Activated naive CD4-positive, alpha-beta T cell treated with Interleukin-2 at 50 U/mL for 16 hours (primary cell): Measurements from ENCODE around the gene NRL.
"Not testable (repeated sequence)": the region's sequence is repeated elsewhere in the genome, so short reads cannot be mapped to it uniquely, and the experiment has no call there.

Source experiments
- DNase-seq: peaks from one replicate; pipeline ENCODE4 v3.0.0-alpha.2; 2020

The NRL gene

DNA sequence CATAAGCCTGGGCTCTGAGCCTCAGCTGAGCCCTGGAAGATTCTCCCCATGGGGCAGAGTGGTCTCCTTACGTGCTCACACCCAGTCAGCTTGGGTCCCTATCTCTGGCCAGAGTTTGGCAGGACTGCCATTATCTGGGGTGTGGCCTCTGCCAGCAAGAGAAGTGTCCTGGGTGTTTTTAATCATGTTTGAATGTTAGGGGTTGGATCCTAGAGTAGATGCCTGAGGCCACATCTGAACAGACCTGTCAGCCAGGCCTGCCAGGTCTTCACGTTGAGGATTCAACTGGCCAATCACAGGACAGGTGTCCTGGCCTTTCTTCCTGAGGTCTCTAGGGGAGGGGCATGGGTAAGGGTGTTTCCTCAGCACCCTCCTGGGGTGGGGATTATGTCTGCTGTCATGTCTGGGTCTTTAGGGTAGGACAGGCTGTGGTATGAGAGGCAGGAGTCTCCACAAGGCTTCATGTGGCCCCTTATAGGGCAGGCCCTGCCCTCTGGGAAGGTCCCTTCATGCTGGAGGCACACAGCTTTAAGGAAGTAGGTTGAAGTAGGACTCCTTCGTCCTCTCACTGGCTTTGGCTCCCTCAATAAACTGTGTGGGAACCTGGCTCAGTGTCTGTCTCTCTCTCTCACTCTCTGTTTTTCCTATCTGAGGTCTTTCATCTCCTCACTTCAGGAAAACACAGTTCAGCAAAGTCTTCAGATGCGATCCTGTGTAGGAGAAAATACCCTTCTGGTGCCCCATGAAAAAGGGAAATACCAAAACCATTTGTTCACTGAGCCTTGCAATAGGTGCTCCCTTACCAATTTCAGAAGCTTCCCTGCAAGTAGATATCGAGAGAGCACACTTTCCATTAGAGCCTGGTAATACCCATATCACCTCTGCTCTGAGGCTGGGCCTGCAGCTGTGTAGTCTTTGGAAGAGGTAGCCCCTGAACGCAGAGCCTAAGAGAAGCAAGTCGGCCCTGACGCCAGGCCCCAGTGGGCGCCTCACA lies 9.0 kb upstream of the NRL start:
- no peak for DNase-seq

DNA sequence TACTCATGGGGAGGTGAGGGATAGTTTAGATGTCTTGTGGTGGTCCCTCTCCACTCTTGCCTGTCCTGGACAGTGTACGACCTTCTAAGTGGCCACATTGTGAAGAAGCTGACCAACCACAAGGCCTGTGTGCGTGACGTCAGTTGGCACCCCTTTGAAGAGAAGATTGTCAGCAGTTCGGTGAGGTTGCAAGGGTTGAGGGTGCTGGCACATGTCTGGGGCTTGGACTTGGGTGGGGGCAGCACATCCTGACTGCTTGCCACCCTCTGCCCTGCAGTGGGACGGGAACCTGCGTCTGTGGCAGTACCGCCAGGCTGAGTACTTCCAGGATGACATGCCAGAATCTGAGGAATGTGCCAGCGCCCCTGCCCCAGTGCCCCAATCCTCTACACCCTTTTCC lies 8.1 kb upstream of the NRL start:
- no peak for DNase-seq

DNA sequence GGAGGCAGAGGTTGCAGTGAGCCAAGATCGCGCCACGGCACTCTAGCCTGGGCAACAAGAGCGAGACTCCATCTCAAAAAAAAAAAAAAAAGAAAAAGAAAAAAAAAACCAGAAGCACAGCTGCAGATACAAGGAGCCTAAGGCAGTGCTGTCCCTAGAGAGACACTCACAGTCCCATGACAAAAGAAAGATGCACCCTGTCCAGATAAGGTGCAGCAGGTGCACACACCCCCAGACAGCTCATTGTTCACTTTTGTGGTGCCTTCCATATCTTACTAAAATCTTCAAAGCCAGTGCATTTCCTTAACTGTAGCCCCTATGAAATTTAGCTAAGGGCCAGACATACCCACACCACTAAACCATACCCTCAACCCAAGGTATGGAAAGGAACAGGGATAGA lies 7.7 kb upstream of the NRL start:
- DNase-seq, result no peak

DNA sequence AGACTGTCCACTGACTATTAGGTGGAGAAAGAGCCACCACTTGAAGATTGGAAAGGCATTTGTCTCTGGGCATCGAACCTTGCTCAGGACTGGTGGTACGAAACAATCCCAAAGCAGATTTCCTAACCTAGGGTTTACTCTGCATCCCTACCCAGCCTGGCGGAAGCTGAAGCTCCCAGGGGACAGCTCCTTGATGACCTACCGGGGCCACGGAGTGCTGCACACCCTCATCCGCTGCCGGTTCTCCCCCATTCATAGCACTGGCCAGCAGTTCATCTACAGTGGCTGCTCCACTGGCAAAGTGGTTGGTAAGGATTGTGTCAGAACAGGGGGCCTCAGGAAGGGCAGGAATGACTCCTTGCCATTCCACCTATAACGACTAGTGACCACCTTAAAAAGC lies 6.5 kb upstream of the NRL start:
- no peak for DNase-seq

DNA sequence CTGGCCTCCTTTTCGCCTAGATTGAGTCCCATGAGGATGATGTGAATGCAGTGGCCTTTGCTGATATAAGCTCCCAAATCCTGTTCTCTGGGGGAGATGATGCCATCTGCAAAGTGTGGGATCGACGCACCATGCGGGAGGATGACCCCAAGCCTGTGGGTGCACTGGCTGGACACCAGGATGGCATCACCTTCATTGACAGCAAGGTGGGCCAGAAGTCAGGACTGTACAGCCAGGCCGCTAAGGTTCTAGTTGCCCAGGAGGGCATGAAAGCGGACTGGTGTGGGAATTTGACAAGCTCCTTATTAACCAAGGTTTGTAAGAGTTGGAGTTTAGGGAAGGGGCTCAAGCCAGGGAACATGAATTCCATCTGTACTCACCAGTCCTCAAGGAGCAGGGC lies 4.9 kb upstream of the NRL start:
- no peak for DNase-seq

DNA sequence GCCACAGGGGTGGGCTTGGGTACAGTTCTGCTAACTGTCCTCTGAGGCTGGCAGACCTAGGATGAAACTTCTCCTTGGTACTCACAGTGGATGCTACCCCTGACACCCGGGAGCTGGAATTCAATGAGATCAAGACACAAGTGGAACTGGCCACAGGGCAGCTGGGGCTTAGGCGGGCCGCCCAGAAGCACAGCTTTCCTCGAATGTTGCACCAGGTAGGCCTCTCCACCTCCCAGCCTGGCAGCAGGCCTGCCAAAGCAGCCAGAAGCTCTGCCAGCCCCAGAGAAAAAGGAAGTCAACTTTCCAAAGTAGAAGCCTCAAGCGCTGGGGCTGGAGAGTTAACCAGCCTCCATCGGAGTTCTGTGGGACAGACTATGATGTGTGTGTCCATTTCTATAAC lies 2.4 kb upstream of the NRL start:
- no peak for DNase-seq

DNA sequence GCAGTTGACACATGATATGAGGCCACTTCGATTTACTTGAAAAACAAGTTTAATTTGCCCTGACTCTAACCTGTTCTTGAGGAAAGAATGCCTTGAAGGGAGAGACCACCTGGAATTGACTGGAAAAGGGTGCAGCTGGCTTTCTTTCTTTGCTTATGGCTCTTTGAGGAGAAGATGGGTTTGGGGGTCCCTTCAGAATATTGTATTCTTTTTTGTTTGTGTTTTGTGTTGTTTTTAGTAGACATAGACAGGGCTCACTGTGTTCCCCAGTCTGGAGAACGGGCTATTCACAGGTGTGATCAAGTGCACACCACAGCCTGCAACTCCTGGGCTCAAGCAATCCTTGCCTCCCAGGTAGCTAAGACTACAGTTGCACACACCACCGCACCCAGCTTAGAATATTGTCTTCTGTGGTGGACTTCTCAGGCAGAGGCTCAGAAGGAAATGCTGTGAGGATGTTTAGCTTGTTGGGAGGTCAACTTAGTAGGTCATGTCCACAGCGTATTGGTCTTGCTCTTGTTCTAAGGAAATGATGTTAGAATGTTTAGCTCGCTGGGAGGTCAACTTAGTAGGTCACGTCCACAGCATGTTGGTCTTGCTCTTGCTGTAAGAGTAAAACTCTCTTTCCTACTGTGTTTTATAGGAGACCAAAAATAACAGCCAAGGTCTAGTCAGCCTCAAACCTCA lies 1.5 kb upstream of the NRL start:
- no peak for DNase-seq

DNA sequence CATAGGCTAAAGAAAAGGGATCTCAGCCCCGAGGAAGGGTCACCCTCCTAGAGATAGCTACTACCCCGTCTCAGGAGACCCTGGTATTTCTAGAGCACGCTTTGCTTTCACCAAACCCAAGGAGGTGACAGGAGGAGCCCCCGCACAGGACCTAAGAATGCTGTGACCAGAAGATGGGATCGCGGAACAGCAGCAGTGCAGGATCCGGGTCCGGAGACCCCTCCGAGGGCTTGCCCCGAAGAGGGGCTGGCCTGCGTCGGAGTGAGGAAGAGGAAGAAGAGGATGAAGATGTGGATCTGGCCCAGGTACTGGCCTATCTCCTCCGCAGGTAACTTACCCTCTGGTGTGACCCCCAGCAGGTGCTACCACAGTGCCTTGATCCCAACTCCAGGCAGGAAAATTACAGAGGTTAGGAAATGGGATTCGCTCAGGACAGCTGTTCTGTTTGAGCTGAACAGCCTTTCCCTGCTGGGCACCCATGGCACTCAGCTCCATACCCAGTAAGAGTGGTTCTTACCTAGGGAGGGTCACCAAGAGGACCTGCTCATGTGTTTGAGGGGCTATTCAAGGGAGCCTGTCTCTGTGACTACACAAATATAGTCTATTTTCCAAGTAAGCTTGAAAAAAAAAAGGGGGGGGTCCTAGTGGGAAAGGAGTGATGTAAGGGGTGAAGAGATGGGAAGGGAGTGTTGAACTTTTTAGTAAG lies 826 bp upstream of the NRL start:
- no peak for DNase-seq

DNA sequence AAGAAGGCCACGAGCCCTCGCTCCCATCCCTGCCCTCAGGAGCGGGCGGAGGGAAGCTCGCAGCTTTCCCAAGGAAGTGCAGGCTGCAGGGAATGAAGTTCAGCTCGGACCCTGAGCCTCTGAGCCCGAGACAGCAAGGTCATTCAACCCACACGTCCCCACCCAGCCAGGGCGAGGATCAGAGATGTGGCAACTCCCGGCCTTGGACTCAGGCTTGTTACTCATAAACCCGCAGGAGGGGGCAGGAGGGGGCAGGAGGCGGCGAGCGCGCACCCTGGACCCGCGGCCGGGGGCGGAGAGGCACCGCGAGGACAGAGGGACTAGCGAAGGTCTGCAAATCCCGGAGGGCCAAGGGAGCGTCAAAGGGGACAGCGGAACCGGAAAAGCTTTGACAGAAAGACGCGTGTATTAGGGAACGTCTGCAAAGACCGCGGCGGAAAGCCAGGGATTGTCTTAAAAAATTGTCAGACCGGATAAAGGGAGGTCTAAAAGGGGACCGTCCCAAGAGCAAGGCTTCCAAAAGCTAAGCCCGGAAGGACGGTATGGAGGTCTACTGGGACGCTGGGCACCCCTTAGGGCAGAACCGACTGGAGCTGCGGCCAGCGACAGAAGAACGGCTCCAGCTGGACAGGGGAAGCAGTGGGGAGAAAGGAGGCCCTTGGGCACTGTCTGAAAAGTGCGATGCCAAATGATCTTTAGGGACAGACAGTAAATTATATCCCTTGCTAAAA lies 783 bp downstream of the NRL start:
- DNase-seq, result peak; percentile 80

DNA sequence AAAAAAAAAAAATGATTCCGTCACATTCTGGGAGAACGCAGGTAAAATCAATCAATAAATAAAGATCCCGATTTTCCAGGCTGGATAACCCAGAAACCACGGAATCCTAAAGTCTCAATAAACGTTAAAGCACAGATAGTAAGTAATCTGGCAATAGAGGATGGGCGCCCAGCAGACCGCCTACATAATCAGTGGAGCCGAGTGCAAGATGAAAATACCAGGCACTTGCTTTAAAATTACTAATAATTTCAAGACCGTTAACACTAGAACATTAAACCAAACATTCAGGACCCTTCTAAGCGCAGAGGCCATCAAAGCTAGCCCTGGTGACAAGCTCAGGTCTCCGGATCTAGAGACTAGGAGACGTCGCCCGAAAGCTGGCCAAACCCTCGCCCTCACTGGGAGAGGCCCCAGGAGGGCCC lies 1.4 kb downstream of the NRL start:
- no peak for DNase-seq

DNA sequence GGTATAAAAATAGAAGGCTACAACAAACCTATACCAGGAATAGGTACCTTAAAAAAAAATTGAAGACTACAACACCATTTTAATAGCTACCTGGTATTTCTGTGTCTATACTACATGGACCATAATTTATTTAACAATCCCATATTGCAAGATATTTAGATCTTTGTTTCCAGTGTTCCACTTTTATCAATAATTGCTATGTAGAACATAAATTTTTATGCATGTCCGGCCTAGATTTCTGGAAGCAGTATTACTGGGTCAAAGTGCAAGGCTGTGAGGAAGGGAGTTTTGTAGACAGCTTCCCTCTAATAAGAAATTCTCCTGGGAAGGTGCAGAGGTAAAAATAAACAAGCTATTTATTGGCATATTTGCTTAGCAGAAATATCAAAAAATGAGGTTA lies 4.2 kb downstream of the NRL start:
- DNase-seq, result no peak

DNA sequence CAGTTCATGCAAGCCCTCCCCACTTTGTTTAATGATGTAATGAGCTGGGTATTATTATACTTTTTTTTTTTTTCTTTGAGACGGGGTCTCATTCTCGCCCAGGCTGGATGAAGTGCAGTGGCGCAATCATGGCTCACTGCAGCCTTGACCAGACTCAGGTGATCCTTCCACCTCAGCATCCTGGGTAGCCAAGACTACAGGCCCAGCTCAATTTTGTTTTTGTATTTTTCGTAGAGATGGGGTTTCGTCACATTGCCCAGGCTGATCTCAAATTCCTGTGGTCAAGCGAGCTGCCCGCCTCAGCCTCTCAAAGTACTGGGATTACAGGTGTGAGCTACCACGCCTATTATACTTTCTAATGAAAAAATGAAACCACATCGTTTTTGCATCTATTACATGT lies 4.7 kb downstream of the NRL start:
- no peak for DNase-seq

DNA sequence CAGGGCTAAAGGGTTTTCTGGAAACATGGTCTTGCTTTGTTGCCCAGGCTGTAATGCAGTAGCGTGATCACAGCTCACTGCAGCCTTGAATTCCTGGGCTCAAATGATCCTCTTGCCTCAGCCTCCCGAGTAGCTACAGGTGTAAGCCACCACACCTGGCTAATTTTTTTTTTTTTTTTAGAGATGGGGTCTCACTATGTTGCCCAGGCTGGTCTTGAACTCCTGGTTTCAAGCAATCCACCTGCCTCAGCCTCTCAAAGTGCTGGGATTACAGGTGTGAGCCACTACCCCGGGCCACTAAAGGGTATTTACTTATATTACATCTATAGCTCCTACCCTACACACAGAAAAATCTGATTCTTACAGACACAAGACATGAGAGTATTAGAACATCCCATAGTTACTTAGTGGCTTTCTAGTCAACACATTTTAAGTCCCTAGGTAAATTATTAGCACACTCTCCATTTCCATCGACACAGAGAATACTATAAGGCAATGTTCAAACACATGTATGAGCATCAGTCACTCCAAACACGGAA lies 6.3 kb downstream of the NRL start:
- DNase-seq, result no peak

DNA sequence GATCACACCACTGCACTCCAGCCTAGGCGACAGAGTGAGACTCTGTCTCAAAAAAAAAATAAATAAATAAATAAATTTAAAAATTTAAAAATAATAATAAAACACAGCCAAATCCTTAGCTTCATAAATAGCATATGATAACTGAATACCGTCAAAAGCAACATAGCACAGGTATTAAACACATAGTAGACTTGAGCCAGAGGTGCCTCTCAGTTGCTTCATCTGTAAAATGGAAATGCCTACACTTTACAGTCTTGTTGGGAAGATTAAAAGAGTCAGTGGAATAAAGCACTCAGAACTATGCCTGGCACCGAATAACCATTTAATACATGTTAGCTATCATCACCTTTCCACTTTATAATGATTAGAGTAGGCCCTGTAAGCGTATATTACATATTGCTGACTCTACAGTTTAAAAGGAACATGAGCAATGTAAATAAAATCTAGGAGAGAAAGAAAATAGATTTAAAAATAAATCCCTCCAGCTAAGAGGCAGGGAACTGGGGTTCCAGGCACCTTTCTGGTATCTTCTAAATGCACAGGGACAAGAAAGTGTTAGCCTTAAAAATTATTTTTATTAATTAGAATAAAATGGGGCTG lies 8.0 kb downstream of the NRL start:
- DNase-seq, result no peak

DNA sequence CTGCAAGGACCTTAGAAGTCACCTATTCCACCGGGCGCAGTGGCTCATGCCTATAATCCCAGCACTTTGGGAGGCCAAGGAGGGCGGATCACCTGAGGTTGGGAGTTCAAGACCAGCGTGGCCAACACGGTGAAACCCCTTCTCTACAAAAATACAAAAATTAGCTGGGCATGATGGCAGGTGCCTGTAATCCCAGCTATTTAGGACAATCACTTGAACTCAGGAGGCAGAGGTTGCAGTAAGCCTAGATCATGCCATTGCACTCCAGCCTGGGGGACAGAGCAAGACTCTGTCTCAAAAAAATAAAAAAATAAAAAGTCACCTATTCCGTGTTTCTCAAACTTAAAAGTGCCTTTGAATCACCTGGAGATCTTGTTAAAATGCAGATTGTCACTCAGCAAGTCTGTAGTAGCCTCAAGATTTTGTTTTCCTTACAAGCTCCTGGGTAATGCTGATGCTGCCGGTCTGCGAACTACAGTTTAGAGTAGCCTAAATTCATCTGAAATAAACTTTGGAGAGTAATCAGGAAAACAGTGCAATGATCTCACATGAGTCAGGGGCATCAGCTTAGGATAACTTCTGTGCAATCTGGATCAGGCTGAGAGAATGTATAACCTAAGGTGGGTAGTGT lies 9.0 kb downstream of the NRL start:
- not testable (repeated sequence) for DNase-seq

DNA sequence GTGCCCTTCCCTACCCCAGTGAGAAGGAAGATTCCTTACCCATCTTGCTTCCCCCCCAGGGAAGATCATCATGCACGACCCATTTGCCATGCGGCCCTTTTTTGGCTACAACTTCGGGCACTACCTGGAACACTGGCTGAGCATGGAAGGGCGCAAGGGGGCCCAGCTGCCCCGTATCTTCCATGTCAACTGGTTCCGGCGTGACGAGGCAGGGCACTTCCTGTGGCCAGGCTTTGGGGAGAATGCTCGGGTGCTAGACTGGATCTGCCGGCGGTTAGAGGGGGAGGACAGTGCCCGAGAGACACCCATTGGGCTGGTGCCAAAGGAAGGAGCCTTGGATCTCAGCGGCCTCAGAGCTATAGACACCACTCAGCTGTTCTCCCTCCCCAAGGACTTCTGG lies 11.3 kb downstream of the NRL start:
- DNase-seq, result no peak

DNA sequence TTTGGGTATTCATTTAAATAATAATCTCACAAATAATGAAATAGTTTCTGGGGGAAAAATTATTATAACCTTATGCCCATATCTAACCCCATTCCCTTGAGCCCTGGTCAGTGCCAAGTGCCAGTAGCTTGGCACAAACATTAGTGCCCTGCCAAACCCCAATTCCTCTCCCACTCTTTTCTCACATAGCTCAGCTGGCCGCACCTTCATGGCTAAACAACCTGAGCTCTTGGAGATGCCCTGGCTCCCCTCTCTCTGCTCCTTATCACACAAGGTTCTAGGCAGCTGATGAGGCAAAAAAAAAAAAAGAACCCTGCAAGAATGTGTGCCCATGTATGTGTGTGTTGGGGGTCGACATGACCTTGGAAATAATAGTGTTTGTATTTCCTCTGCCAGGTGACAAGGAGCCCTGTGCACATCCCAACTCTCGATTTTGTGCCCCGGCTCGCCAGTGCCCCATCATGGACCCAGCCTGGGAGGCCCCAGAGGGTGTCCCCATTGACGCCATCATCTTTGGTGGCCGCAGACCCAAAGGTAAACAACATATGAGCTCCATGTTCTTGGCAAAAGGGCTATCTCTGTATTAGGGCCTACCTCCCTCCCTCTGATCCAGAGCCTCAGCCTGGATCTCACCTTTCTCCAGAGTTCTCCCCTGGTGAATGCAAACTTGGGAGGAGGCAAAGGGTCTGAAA lies 12.2 kb downstream of the NRL start:
- DNase-seq, result no peak

DNA sequence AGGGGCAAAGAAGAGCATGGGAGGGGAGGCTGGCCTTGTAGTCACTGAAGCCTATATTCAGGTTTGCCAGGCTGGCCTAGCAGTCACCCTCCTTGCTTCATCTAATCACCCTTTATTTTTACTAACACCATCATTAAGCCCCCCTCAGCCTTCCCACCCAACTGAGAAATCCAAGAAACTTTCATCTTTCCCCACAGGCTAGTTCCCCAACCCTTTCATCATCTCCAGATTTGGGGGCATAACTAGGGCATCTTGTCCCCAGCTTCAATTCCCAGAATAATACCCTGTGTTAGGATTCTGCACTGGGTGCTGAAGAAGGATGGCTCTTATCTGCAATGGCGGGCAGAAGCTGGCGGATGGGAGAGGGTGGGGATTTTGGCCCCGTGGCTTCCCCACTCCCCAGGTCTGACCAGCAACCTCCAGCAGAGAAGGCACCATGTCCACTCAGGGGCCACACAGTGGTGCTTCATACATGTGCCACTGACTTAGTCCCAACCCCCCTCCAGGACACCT lies 13.7 kb downstream of the NRL start:
- DNase-seq, result no peak

DNA sequence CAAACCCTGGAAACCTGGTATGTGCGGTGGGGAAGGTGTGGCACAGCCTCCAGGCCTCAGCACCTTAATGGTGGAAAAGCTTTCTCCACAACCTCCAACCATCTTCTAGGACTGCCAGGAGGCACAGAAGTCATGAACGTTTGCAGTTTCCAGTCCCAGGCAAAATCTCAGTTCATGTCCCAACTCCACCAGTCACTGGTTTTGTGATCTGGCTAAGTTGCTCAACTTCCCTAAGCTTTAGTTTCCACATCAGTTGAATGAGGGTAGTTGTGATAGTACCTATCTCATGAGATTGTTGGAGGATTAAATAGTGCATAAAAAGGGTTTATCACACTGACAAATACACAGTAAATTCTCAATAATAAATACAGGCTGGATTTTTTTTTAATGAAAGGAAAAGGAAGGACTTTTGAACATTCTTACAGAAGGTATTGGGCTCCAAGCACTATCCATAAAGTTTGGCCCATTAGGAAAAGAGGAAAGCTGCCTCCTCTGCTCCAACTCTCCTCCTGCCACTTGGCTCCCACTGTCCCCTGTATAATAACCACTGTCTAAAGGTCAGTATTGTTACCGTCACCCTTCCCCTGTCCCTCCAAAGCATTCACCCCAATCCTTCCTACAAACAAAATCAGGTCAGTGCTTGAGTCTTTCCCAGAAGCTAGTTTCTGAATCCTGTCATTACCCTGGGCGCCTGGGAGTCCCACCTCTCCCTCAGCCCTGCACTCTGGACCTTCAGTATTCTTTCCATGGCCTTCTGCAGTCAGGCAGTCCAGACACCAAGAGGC lies 14.4 kb downstream of the NRL start:
- DNase-seq, result no peak
